ENCODE measurements around the gene FGF12. TPM values are rescaled to one million over a fixed set of nuclear protein-coding genes. Genes with fewer than 3 reads are reported as not detected.

The FGF12 gene
- total and polyA plus RNA-seq, 2 of the 13 experiments (the other 11 are each of a cell fraction or from before 2014, with no cell fraction given): 0.07 TPM; not detected in 1

GRCh38 chr3:192514754-192515663 lies 212.3 kb downstream of the FGF12 start (continued):
- TF ChIP-seq SALL1 (CRISPR knock-in tag; IDR thresholded peaks at IDR 0.05) (no peak), KLF6 (CRISPR knock-in tag; IDR thresholded peaks at IDR 0.05) (no peak), HMGXB4 (CRISPR knock-in tag; IDR thresholded peaks at IDR 0.05; ENCODE audit: borderline replicate concordance in 1 of 2, low read depth in 1 of 2) (no peak), ZNF556 (CRISPR knock-in tag; IDR thresholded peaks at IDR 0.05; ENCODE audit: borderline replicate concordance) (no peak)

DNA sequence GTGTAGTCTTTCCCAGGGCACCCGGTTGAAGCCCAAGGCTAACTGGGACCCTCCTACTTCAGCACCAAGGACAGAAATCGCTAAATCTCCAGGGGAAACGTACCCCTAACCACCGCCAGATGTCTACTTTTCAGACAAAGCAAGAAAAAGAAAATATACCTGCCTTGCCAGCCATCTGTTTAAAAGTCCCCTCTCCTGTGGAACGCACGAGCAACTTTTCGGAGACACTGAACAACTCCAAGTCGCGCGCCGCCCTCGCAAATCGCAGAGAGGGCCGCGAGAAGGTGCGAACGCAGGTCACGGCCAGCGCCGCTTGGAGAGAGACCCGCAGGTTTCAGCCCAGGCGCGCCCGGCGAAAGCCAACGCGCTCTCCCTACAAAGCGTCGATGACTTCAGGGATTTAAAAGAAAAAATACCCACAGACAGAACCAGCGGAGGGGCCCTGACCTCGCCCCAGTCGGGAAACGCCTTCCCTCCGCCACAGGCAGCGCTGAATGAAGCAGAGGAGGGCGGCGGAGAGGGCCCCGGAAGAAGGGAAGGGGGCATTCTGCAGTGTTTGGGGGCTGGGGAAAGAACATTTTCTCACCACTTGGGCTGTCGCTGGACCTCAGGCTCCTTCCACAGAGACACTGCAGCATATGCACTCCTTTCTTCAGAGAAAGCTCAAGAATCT lies 213.1 kb downstream of the FGF12 start:
- ATAC-seq: no peak
- Histone ChIP-seq H2AFZ (ENCODE audit: low read length) (no peak overlapping the region), H3K27me3 (ENCODE audit: control insufficient read depth in 1 of 2, insufficient read depth in 2 of 2, low read length in 2 of 2) (no peaks in the 10 kb centered on the region), H3K79me2 (ENCODE audit: insufficient read depth, low read length) (no peaks in the 10 kb centered on the region), H3K36me3 (replicated peaks in 1 of 2; ENCODE audit: control insufficient read depth in 1 of 2, insufficient read depth in 2 of 2, low read length in 2 of 2) (no peaks in the 10 kb centered on the region), H3K9ac (ENCODE audit: insufficient read depth, low read depth, low read length) (no peak overlapping the region), H3K9me3 (ENCODE audit: low read length) (no peaks in the 10 kb centered on the region), H3K27ac (ENCODE audit: extremely low read length, insufficient read depth, low read length) (no peak overlapping the region), H4K20me1 (ENCODE audit: insufficient read depth, low read length) (no peaks in the 10 kb centered on the region), H3K4me3 (replicated peaks in 1 of 3; ENCODE audit: insufficient read depth in 1 of 3, low read depth in 2 of 3, low read length in 3 of 3) (no peak overlapping the region), H3K4me2 (ENCODE audit: low read depth, low read length) (no peak overlapping the region), H3K4me1 (ENCODE audit: insufficient read depth, low read length) (no peaks in the 10 kb centered on the region)
- no TSS peak for BruUV-seq (replicated peaks)
- WGBS (ENCODE audit: low lambda C conversion rate): 74% methylated on average over 39 of the region's 39 CpGs
- POLR2A ChIA-PET: no interaction called here
- CTCF ChIA-PET (ENCODE audit: low intra/inter-chr PET ratio, low total read pairs): no interaction called here
- intact Hi-C loops (cut with micrococcal nuclease; ENCODE audit: unreplicated experiment) (no loop called here), in situ Hi-C loops (cut with HindIII; ENCODE audit: extremely low pct_ligation_motif_present, low pct_unique_long_range_greater_than_20kb) (no loop called here)
- no peak for DNase-seq (ENCODE audit: low spot score)
- no peak for FAIRE-seq
- TF ChIP-seq ESRRA (CRISPR knock-in tag; IDR thresholded peaks at IDR 0.05; ENCODE audit: low read depth) (no peak), REST (IDR thresholded peaks at IDR 0.05; ENCODE audit: borderline replicate concordance in 1 of 2, low read depth in 1 of 2, low read length in 2 of 2) (peak; percentile 35 to 91), EHMT2 (IDR thresholded peaks at IDR 0.05; ENCODE audit: borderline replicate concordance, low read depth, low read length) (peak; percentile 22; the same call in 1 of the 2 replicates), SMARCC2 (IDR thresholded peaks at IDR 0.05) (no peak), MIER2 (CRISPR knock-in tag; IDR thresholded peaks at IDR 0.05) (peak; percentile 83)

All from HepG2 (cell line).